WTC11 (cell line): ENCODE results near the gene PAWR. TPM values are rescaled to one million over a fixed set of nuclear protein-coding genes. Genes with fewer than 3 reads are reported as not detected.

Experiments
- EMX1 ChIP-seq: fragments of 250-450 bp; sonication (Bioruptor Pico); IDR thresholded peaks from 2 replicates; pipeline ENCODE4 v1.8.0; 2021; ENCODE audit warnings: mild to moderate bottlenecking
- ESRRA ChIP-seq: sonication (generic); formaldehyde crosslinking; IDR thresholded peaks from 2 replicates; pipeline ENCODE4 v1.8.1; 2022; ENCODE audit warnings: mild to moderate bottlenecking, missing genetic modification reagents, borderline replicate concordance
- JAZF1 ChIP-seq: fragments of 250-450 bp; sonication (Bioruptor Pico); IDR thresholded peaks from 2 replicates; pipeline ENCODE4 v1.9.0; 2021; ENCODE audit warnings: moderate library complexity, mild to moderate bottlenecking, inconsistent platforms
- NFYB ChIP-seq: sonication (generic); formaldehyde crosslinking; conservative IDR thresholded peaks from 2 replicates; pipeline ENCODE4 v1.8.0; 2022; ENCODE audit warnings: low read depth, missing genetic modification reagents
- RORB ChIP-seq: fragments of 250-450 bp; sonication (Bioruptor Pico); IDR thresholded peaks from 2 replicates; pipeline ENCODE4 v1.9.0; 2021; ENCODE audit warnings: mild to moderate bottlenecking
- TEAD4 ChIP-seq: sonication (generic); formaldehyde crosslinking; IDR thresholded peaks from 2 replicates; pipeline ENCODE4 v1.8.0; 2022; ENCODE audit warnings: mild to moderate bottlenecking, missing genetic modification reagents
- ZNF138 ChIP-seq: sonication (generic); formaldehyde crosslinking; conservative IDR thresholded peaks from 2 replicates; pipeline ENCODE4 v1.8.1; 2022; ENCODE audit warnings: mild to moderate bottlenecking, moderate library complexity, missing genetic modification reagents
- total RNA-seq: library from RNA; stranded (reverse); gene quantifications from 3 replicates; pipeline ENCODE4 v1.2.3, GENCODE V29; 2021
- TF ChIP-seq, protein P1 (sequence below): fragments of 250-450 bp; sonication (Bioruptor Pico); IDR thresholded peaks from 2 replicates; pipeline ENCODE4 v2.1.2; 2022; ENCODE audit warnings: mild to moderate bottlenecking, moderate library complexity
- TF ChIP-seq, protein P2 (sequence below): fragments of 250-450 bp; sonication (Bioruptor Pico); IDR thresholded peaks from 2 replicates; pipeline ENCODE4 v1.9.0; 2021; ENCODE audit warnings: mild to moderate bottlenecking

Gene PAWR
- total RNA-seq, 1 experiment from 2014 or later: 397 TPM

DNA sequence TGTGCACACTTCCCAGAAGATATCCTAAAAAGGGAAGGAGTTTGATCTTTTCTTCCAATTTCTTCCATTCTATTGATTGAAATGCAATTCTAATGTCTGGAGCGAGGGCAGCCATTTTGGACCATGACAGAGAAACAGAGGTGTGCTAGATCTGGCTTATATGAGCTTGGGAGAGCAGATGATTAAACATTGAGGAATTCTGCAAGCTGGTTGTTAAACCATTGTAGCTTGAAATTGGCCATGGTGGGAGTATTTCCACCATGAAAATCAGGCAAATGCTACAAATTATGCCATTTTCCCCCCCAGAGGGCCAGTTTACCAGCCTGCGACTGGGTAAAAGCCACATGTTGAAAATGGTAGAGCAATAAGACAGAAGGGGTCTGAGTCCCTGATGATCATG, 155.0 kb downstream of the PAWR start (continued):
- TF ChIP-seq RORB (CRISPR knock-in tag): no peak
- TF ChIP-seq ESRRA (CRISPR knock-in tag): no peak
- no peak for TF ChIP-seq ZNF138 (CRISPR knock-in tag)
- TF ChIP-seq EMX1 (CRISPR knock-in tag): no peak
- TF ChIP-seq NFYB (CRISPR knock-in tag): no peak
- TF ChIP-seq, protein P1, sequence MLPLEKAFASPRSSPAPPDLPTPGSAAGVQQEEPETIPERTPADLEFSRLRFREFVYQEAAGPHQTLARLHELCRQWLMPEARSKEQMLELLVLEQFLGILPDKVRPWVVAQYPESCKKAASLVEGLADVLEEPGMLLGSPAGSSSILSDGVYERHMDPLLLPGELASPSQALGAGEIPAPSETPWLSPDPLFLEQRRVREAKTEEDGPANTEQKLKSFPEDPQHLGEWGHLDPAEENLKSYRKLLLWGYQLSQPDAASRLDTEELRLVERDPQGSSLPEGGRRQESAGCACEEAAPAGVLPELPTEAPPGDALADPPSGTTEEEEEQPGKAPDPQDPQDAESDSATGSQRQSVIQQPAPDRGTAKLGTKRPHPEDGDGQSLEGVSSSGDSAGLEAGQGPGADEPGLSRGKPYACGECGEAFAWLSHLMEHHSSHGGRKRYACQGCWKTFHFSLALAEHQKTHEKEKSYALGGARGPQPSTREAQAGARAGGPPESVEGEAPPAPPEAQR (CRISPR knock-in tag): no peak
- no peak for TF ChIP-seq TEAD4 (CRISPR knock-in tag)
- TF ChIP-seq, protein P2, sequence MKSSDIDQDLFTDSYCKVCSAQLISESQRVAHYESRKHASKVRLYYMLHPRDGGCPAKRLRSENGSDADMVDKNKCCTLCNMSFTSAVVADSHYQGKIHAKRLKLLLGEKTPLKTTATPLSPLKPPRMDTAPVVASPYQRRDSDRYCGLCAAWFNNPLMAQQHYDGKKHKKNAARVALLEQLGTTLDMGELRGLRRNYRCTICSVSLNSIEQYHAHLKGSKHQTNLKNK (CRISPR knock-in tag): no peak
- TF ChIP-seq JAZF1 (CRISPR knock-in tag): no peak
- TF ChIP-seq, all 79 proteins: peak for 0

Other genes starting within 250 kb of the PAWR start
- 74.2 to 83.8 TPM (median 77.0 TPM) in 3 replicates for gene PPP1R12A, start 244.1 kb upstream of the PAWR start, total RNA-seq